Cortex of kidney (tissue), 1 donor: ENCODE results near the gene CRKL.
"Not testable (repeated sequence)": the region's sequence is repeated elsewhere in the genome, so short reads cannot be mapped to it uniquely, and the experiment has no call there.

Source experiments
- DNase-seq: peaks from one replicate; lab custom pipeline; 2025; lab: John Stamatoyannopoulos, UW

Gene CRKL

GRCh38 chr22:20935049-20935448, 17.8 kb downstream of the CRKL start:
- not testable (repeated sequence) for DNase-seq

- not testable (repeated sequence) for DNase-seq
Measured at GRCh38 chr22:20935780-20936539, 18.8 kb downstream of the CRKL start.

DNA sequence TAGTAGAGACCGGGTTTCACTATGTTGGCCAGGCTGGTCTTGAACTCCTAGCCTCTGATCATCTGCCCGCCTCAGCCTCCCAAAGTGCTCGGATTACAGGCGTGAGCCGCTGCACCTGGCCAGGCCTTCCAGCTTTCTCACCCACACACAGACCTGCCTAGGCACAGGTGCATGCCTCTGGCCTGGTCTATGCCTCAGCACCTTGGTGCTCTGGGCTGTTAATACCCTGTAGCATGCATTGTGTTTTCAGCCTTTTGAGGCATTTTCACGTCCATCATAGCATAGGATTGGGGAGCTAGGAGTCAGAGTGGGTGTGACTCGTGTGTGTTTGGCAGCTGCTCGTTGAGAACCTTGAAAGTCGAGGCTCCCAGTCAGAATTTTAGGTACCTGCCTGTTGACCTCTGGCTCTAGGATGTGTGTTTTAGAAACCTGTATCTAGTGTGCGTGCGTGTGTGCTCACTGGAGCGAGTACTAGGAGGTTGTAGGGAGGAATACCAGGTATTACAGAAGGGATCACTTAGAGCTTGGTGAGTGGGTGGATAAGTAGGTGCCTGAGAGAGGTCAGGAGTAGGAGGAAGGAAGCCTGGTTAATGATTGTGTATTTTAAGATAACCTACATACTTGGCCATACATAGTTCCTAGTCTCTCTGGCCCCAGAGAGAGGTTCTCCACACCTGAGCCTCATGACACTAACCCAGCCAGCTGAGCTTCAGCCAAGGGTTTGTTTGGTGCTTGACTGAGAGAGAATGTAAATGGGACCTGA, 20.0 kb downstream of the CRKL start:
- no peak for DNase-seq

DNA sequence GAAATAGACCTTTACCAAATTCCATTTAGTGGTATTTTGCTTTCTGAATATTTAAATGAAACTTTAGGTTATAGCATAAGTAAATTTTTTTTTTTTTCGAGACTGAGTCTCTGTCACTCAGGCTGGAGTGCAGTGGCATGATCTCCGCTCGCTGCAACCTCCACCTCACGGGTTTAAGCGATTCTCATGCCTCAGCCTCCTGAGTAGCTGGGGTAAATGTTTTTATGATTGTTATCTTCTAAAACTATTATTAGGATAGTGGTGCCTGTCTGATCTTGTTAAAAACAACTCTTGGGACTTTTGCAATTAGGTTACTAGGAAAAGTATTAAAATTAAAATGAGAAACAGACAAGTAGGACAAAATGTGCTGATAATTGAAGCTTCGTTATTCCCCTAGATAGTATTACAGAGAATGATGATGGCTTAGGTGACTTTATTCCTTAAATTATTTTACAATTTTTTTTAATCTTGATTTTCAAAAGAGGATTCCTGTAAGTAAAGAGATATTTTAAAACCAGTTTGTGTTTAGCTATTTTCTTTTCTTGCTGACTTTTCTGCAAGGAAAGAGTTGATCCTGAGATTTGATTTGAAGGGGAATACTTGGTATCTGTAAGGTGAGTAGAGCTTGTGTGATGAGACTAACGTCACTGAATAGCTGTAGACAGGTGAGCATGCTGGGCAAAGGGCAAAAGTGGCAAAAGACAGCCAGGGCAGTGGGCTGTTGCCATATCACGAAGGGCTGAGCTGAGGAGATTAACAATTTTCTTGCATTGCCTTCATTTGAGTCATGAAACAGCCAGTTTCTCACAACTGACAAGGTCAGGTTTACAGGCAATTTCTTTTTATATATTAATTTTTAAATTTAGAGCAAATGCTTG, 20.8 kb downstream of the CRKL start:
- no peak for DNase-seq

- DNase-seq = not testable (repeated sequence)
Measured at GRCh38 chr22:20939457-20940185, 22.4 kb downstream of the CRKL start.

DNA sequence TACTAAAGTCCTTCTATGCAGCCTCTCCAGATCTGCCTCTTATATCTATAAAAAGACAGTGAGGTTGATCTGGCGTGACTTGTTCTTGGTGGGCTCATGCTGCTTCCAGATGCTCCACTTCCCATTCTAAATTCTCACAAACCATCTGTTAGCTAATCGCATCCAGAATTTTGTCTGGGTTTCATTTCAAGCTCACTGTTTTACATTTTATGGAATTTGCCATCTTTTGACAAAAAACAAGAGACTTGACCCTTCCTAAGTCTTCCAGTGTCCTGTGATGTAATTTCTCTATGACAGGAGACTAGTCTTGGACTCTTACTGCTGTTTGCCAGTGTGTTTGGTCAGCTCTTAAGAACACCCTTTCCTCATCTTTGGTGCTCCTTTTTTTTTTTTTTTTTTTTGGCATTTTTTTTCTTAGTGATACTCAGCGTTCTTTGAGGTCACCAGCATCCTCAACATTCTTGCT, 23.0 kb downstream of the CRKL start:
- no peak for DNase-seq

DNA sequence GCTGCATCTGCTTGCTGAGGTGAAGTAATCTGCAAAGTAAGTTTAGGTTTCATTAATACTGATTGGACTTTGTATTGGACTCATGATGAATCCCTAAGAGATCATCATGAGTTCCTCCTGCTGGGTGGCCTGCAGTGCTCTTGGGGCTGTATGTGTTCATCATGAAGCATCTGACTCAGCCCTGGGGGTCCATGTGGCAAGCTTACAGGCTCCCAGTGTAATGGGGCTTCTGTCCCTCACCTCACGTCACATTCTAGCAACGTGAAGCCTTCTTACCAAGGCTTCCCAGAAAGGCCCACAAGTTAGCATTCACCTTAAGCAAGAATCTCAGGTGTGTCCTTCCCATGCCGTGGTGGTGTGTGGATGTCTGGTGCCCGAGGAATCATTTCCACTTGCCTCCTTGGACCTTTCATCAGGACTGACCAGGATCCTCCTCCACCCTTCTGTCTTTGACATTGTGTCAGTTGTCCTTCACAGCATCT, 23.7 kb downstream of the CRKL start:
- DNase-seq = no peak

GRCh38 chr22:20942203-20942902, 25.1 kb downstream of the CRKL start:
- not testable (repeated sequence) for DNase-seq

DNA sequence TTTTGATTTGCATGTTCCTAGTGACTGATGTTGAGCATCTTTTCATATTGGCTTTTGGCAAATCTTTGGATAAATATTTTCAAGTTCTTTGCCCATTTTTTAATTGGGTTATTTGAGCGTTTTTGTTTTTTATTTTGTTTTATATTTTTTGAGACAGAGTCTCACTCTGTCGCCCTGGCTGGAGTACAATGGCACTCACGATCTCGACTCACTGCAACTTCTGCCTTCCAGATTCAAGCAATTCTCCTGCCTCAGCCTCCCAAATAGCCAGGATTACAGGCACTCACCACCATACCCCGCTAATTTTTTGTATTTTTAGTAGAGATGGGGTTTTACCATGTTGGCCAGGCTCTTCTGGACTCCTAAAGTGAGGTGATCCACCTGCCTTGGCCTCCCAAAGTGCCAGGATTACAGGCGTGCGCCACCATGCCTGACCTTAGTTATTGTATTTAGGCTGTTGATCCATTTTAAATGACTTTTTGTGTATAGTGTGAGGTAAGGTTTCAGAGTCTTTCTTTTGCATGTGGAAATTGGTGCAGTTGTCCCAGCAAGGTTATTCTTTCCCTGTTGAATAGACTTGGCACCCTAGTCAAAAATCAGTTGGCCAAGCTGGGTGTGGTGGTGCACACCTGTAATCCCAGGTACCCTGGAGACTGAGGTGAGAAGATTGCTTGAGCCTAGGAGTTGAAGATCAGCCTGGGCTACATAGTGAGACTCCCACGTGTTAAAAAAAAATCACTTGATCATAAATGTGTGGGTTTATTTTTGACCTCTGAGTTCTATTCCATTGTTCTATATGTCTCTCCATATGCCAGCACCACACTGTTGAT, 26.1 kb downstream of the CRKL start:
- DNase-seq = no peak

DNA sequence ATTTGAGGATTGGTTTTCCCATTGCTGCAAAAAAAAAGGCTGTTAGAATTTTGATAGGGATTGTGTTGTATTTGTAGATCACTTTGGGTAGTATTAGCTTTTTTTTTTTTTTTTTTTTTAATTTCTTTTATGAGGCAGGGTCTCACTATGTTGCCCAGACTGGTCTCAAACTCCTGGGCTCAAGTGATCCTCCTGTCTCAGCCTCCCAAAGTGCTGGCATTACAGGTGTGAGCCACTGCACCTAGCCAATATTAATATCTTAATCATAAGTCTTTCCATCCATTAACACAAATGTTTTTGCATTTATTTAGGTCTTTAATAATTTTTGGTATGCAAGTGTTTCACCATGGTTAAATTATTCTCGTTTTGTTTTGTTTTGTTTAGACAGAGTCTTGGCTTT, 26.8 kb downstream of the CRKL start:
- no peak for DNase-seq

DNA sequence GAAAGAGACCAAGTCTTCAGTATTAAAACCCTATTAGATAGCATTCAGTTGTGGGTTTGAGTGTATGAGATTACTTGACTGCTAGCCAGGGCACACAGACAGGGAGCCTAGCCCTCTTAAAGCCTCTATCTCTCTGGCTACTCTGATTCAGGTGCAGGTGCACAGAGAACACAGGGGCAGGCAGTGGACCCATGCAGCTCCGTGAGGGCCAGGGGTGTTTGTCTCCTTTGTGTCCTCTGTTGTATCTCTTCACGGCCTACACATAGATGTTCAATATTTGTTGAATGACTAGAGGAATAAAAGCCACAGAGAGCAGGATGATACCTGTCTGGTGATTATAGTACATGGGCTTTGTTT, 28.3 kb downstream of the CRKL start:
- DNase-seq = no peak

- DNase-seq = no peak
Measured at GRCh38 chr22:20946080-20946986, 29.1 kb downstream of the CRKL start.

- no peak for DNase-seq
Measured at GRCh38 chr22:20946991-20947390, 29.8 kb downstream of the CRKL start.

DNA sequence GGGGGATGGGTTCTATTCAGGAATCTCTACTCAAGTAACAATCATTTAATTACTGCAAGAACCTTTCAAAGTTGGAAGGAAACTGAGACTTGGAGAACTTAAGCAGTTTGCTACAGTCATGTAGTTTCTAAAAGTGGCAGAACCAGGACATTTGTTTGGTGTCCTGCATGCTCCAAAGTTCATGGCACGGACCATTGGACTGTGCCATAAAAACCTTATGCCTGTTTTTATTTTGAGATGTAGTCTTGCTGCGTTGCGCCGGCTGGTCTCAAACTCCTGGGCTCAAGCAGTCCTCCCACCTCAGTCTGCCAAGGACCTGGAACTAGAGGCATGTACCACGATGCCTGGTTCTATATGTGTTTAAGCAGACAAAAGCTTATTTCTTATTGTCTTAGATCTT, 31.2 kb downstream of the CRKL start:
- no peak for DNase-seq

GRCh38 chr22:20948989-20949388, 31.8 kb downstream of the CRKL start:
- DNase-seq = no peak

GRCh38 chr22:20949698-20950183, 32.5 kb downstream of the CRKL start:
- no peak for DNase-seq

- DNase-seq = no peak
Measured at GRCh38 chr22:20951151-20951931, 34.1 kb downstream of the CRKL start.

DNA sequence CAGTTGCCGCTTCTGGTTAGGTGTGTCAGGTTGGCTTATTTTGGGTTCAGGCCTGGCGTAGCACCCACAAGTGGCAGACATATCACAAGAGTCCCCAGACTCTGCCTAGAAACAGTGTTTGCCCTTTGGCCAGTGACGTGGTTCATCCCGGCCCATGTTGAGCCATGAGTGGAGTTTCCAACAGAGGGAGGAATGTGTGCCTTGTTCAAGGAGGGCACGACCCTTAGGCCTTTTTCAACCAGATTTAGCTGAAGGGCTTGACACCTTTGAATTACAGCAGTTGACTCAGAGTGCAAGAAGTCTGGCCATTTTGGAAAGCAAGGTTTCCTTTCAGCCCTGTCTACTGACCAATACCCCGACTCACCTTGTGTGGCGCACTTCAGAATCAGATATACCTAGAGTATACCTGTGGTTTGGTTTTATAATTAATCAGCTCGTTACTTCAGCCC, 34.7 kb downstream of the CRKL start:
- no peak for DNase-seq
